ENCODE data around the gene ACOT2.

Gene ACOT2

GRCh38 chr14:73599499-73599898 lies 30.5 kb downstream of the ACOT2 start:
- H3K9ac ChIP-seq, result no peak overlapping the region
- H3K4me2 ChIP-seq, result no peak overlapping the region
- H3K36me3 ChIP-seq, result no peaks in the 10 kb centered on the region
- no peak overlapping the region for H3K27ac ChIP-seq
- H3K27me3 ChIP-seq, result no peaks in the 10 kb centered on the region
- no peak overlapping the region for H3K4me3 ChIP-seq
- H3K9me3 ChIP-seq (replicated peaks in 1 of 11), result peaks cover 0 to 1% (median 0%) of the 10 kb centered on the region in 11 experiments; a peak in 1 of 22 replicates
- no peaks in the 10 kb centered on the region for H3K4me1 ChIP-seq
- no peak for TF ChIP-seq Cebpa-rat (IDR thresholded peaks at IDR 0.05)
- H4K20me1 ChIP-seq, result no peaks in the 10 kb centered on the region

GRCh38 chr14:73602994-73603393 lies 34.0 kb downstream of the ACOT2 start:
- Histone ChIP-seq H3K4me2 (no peak overlapping the region), H3K27me3 (no peaks in the 10 kb centered on the region), H3K36me3 (no peaks in the 10 kb centered on the region), H4K20me1 (no peaks in the 10 kb centered on the region), H3K9me3 (replicated peaks in 1 of 11) (peaks cover 7 to 33% (median 21%) of the 10 kb centered on the region in 11 experiments; a peak in 18 of 22 replicates), H3K27ac (no peak overlapping the region), H3K9ac (no peak overlapping the region), H3K4me1 (no peaks in the 10 kb centered on the region), H3K4me3 (no peak overlapping the region)
- TF ChIP-seq Cebpa-rat (IDR thresholded peaks at IDR 0.05), result no peak

GRCh38 chr14:73606271-73606670 lies 37.3 kb downstream of the ACOT2 start:
- H3K9me3 ChIP-seq (replicated peaks in 1 of 11), result peaks cover 7 to 34% (median 22%) of the 10 kb centered on the region in 11 experiments; a peak in 19 of 22 replicates
- H3K27ac ChIP-seq, result no peak overlapping the region
- TF ChIP-seq Cebpa-rat (IDR thresholded peaks at IDR 0.05), result no peak
- H3K4me3 ChIP-seq, result no peak overlapping the region
- H3K9ac ChIP-seq, result no peak overlapping the region
- H4K20me1 ChIP-seq, result no peaks in the 10 kb centered on the region
- H3K36me3 ChIP-seq, result no peaks in the 10 kb centered on the region
- no peaks in the 10 kb centered on the region for H3K4me1 ChIP-seq
- H3K4me2 ChIP-seq, result no peak overlapping the region
- peaks cover 3 to 9% (median 6%) of the 10 kb centered on the region in 11 experiments; a peak in 21 of 22 replicates for H3K27me3 ChIP-seq

- Histone ChIP-seq H3K27me3 (peaks cover 13 to 19% (median 16%) of the 10 kb centered on the region in 11 experiments), H4K20me1 (no peaks in the 10 kb centered on the region), H3K4me2 (no peak overlapping the region), H3K9me3 (replicated peaks in 1 of 11) (peaks cover 7 to 34% (median 22%) of the 10 kb centered on the region in 11 experiments; a peak in 19 of 22 replicates), H3K4me1 (peaks cover 0 to 8% (median 2%) of the 10 kb centered on the region in 10 experiments; a peak in 5 of 20 replicates), H3K27ac (no peak overlapping the region), H3K36me3 (no peaks in the 10 kb centered on the region), H3K9ac (no peak overlapping the region), H3K4me3 (no peak overlapping the region)
- no peak for TF ChIP-seq Cebpa-rat (IDR thresholded peaks at IDR 0.05)
Measured at GRCh38 chr14:73607241-73607640, 38.2 kb downstream of the ACOT2 start.

- Histone ChIP-seq H3K27ac (no peak overlapping the region), H3K4me2 (no peak overlapping the region), H3K9ac (no peak overlapping the region), H3K36me3 (no peaks in the 10 kb centered on the region), H3K27me3 (peaks cover 27 to 41% (median 36%) of the 10 kb centered on the region in 11 experiments), H3K4me3 (no peak overlapping the region), H4K20me1 (no peaks in the 10 kb centered on the region), H3K4me1 (peaks cover 0 to 18% (median 6%) of the 10 kb centered on the region in 10 experiments; a peak in 10 of 20 replicates), H3K9me3 (replicated peaks in 1 of 11) (peaks cover 7 to 26% (median 21%) of the 10 kb centered on the region in 11 experiments; a peak in 19 of 22 replicates)
- TF ChIP-seq Cebpa-rat (IDR thresholded peaks at IDR 0.05), result no peak
Measured at GRCh38 chr14:73610687-73611086, 41.7 kb downstream of the ACOT2 start.

GRCh38 chr14:73612339-73613045 lies 43.5 kb downstream of the ACOT2 start, which contains the start of gene ACOT6:
ACOT6 (plus strand) TSS chr14:73612517; CDS start chr14:73612572, 55 bp downstream.
- H4K20me1 ChIP-seq, result no peaks in the 10 kb centered on the region
- peaks cover 27 to 41% (median 36%) of the 10 kb centered on the region in 11 experiments for H3K27me3 ChIP-seq
- peak within 1 kb of the TSS; percentile 71 to 94 (median 84) for H3K4me2 ChIP-seq
- H3K9ac ChIP-seq, result peak within 1 kb of the TSS; percentile 41 to 76 (median 65); a peak in 20 of 22 replicates
- no peak for TF ChIP-seq Cebpa-rat (IDR thresholded peaks at IDR 0.05)
- peak within 1 kb of the TSS; percentile 57 to 77 (median 66) for H3K4me3 ChIP-seq
- H3K27ac ChIP-seq, result peak within 1 kb of the TSS in 4 of 11 experiments; percentile 2 to 40 (median 12); a peak in 3 of 22 replicates
- peaks cover 0 to 9% (median 6%) of the 10 kb centered on the region in 11 experiments; a peak in 10 of 22 replicates for H3K9me3 ChIP-seq (replicated peaks in 1 of 11)
- H3K4me1 ChIP-seq, result peaks cover 0 to 18% (median 6%) of the 10 kb centered on the region in 10 experiments; a peak in 10 of 20 replicates
- no peaks in the 10 kb centered on the region for H3K36me3 ChIP-seq

GRCh38 chr14:73613046-73613383 lies 44.0 kb downstream of the ACOT2 start:
- Histone ChIP-seq H3K27me3 (peaks cover 27 to 41% (median 36%) of the 10 kb centered on the region in 11 experiments), H3K4me2 (peak overlapping the region; percentile 71 to 94 (median 84)), H3K9me3 (replicated peaks in 1 of 11) (peaks cover 0 to 7% (median 4%) of the 10 kb centered on the region in 11 experiments; a peak in 6 of 22 replicates), H3K9ac (peak overlapping the region; percentile 41 to 76 (median 65); a peak in 20 of 22 replicates), H3K27ac (peak overlapping the region in 2 of 11 experiments; percentile 6 to 40; a peak in 1 of 22 replicates), H3K4me1 (peaks cover 0 to 18% (median 6%) of the 10 kb centered on the region in 10 experiments; a peak in 10 of 20 replicates), H3K4me3 (peak overlapping the region; percentile 57 to 77 (median 66)), H4K20me1 (no peaks in the 10 kb centered on the region), H3K36me3 (no peaks in the 10 kb centered on the region)
- TF ChIP-seq Cebpa-rat (IDR thresholded peaks at IDR 0.05), result no peak

GRCh38 chr14:73613419-73613963 lies 44.5 kb downstream of the ACOT2 start:
- Histone ChIP-seq H4K20me1 (no peaks in the 10 kb centered on the region), H3K4me3 (peak overlapping the region in 2 of 10 experiments; percentile 69 to 70; a peak in 4 of 20 replicates), H3K36me3 (no peaks in the 10 kb centered on the region), H3K9ac (no peak overlapping the region), H3K9me3 (replicated peaks in 1 of 11) (peaks cover 0 to 7% (median 4%) of the 10 kb centered on the region in 11 experiments; a peak in 5 of 22 replicates), H3K4me1 (peaks cover 0 to 18% (median 6%) of the 10 kb centered on the region in 10 experiments; a peak in 10 of 20 replicates), H3K27ac (no peak overlapping the region), H3K4me2 (peak overlapping the region in 9 of 11 experiments; percentile 71 to 94 (median 84); a peak in 15 of 22 replicates), H3K27me3 (peaks cover 27 to 41% (median 36%) of the 10 kb centered on the region in 11 experiments)
- TF ChIP-seq Cebpa-rat (IDR thresholded peaks at IDR 0.05), result peak in 1 of 11 experiments; percentile 8; a peak in 1 of 22 replicates

- H3K4me3 ChIP-seq, result no peak overlapping the region
- TF ChIP-seq Cebpa-rat (IDR thresholded peaks at IDR 0.05), result no peak
- no peaks in the 10 kb centered on the region for H3K36me3 ChIP-seq
- no peaks in the 10 kb centered on the region for H3K9me3 ChIP-seq (replicated peaks in 1 of 11)
- H3K4me2 ChIP-seq, result no peak overlapping the region
- no peak overlapping the region for H3K27ac ChIP-seq
- H3K27me3 ChIP-seq, result peaks cover 19 to 27% (median 24%) of the 10 kb centered on the region in 11 experiments
- H3K9ac ChIP-seq, result no peak overlapping the region
- peaks cover 0 to 16% (median 6%) of the 10 kb centered on the region in 10 experiments; a peak in 10 of 20 replicates for H3K4me1 ChIP-seq
- H4K20me1 ChIP-seq, result no peaks in the 10 kb centered on the region
Measured at GRCh38 chr14:73616831-73617230, 47.8 kb downstream of the ACOT2 start.
